Measurements from ENCODE around the gene GTF3C4. TPM values are rescaled to one million over a fixed set of nuclear protein-coding genes. Genes with fewer than 3 reads are reported as not detected.
A peak's percentile ranks its signal among the peaks of the same experiment; 100 is the strongest.

GTF3C4 gene
- total and polyA plus RNA-seq, 2 of the 13 experiments (the other 11 are each of a cell fraction or from before 2014, with no cell fraction given), result 2.6 to 12.9 TPM

- peak; percentile 62; the same call in 1 of the 2 replicates for TF ChIP-seq REL (CRISPR knock-in tag; conservative IDR thresholded peaks at IDR 0.05)
- TF ChIP-seq PTBP1 (IDR thresholded peaks at IDR 0.05; ENCODE audit: low read depth, low read length, poor library complexity, severe bottlenecking), result no peak
- TF ChIP-seq PHF20 (CRISPR knock-in tag; IDR thresholded peaks at IDR 0.05), result peak; percentile 50; the same call in 1 of the 2 replicates
- no peak for TF ChIP-seq HNF4G (IDR thresholded peaks at IDR 0.05; ENCODE audit: borderline replicate concordance, low read depth, low read length)
- TF ChIP-seq HNF4G (CRISPR knock-in tag; IDR thresholded peaks at IDR 0.05; ENCODE audit: borderline replicate concordance, low read depth), result peak; percentile 6; the same call in 1 of the 2 replicates
- peak; percentile 76; the same call in 1 of the 2 replicates for TF ChIP-seq ZNF564 (CRISPR knock-in tag; IDR thresholded peaks at IDR 0.05)
- peak; percentile 71; the same call in 1 of the 2 replicates for TF ChIP-seq NAIF1 (CRISPR knock-in tag; IDR thresholded peaks at IDR 0.05; ENCODE audit: borderline replicate concordance)
- TF ChIP-seq SIN3A (IDR thresholded peaks at IDR 0.05; ENCODE audit: borderline replicate concordance, low read depth, low read length), result peak; percentile 80; the same call in 1 of the 2 replicates
- TF ChIP-seq ZNF530 (CRISPR knock-in tag; IDR thresholded peaks at IDR 0.05; ENCODE audit: low read depth), result peak; percentile 69; the same call in 1 of the 2 replicates
- TF ChIP-seq TGIF2 (CRISPR knock-in tag; IDR thresholded peaks at IDR 0.05), result peak; percentile 91
- peak; percentile 66; the same call in 1 of the 2 replicates for TF ChIP-seq ZNF691 (CRISPR knock-in tag; IDR thresholded peaks at IDR 0.05; ENCODE audit: borderline replicate concordance, low read depth)
- peak; percentile 86 for TF ChIP-seq ZNF574 (CRISPR knock-in tag; IDR thresholded peaks at IDR 0.05)
- TF ChIP-seq ISL2 (CRISPR knock-in tag; IDR thresholded peaks at IDR 0.05), result 0 out of 2 replicates have a peak, but pooled peaks have one; percentile 16
- no peak; the same call in 1 of the 2 replicates for TF ChIP-seq ZNF709 (CRISPR knock-in tag; IDR thresholded peaks at IDR 0.05)
- TF ChIP-seq ZFP36L1 (CRISPR knock-in tag; IDR thresholded peaks at IDR 0.05), result peak; percentile 70
- TF ChIP-seq ZNF878 (CRISPR knock-in tag; IDR thresholded peaks at IDR 0.05), result peak; percentile 77; the same call in 1 of the 2 replicates
- peak; percentile 100 for TF ChIP-seq MYC (CRISPR knock-in tag; IDR thresholded peaks at IDR 0.05; ENCODE audit: borderline replicate concordance)
- no peak for TF ChIP-seq NFYB (CRISPR knock-in tag; IDR thresholded peaks at IDR 0.05)
- TF ChIP-seq, protein P1, sequence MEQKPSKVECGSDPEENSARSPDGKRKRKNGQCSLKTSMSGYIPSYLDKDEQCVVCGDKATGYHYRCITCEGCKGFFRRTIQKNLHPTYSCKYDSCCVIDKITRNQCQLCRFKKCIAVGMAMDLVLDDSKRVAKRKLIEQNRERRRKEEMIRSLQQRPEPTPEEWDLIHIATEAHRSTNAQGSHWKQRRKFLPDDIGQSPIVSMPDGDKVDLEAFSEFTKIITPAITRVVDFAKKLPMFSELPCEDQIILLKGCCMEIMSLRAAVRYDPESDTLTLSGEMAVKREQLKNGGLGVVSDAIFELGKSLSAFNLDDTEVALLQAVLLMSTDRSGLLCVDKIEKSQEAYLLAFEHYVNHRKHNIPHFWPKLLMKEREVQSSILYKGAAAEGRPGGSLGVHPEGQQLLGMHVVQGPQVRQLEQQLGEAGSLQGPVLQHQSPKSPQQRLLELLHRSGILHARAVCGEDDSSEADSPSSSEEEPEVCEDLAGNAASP (CRISPR knock-in tag; IDR thresholded peaks at IDR 0.05; ENCODE audit: borderline replicate concordance), result peak; percentile 53; the same call in 1 of the 2 replicates
- peak; percentile 98 for TF ChIP-seq ZNF607 (CRISPR knock-in tag; IDR thresholded peaks at IDR 0.05; ENCODE audit: borderline replicate concordance)
- TF ChIP-seq SP1 (IDR thresholded peaks at IDR 0.05), result no peak
- TF ChIP-seq SP1 (CRISPR knock-in tag; IDR thresholded peaks at IDR 0.05), result no peak
- TF ChIP-seq ZNF777 (CRISPR knock-in tag; IDR thresholded peaks at IDR 0.05), result peak; percentile 86
- TF ChIP-seq YEATS4 (CRISPR knock-in tag; IDR thresholded peaks at IDR 0.05; ENCODE audit: borderline replicate concordance), result peak; percentile 98
- no peak for TF ChIP-seq MZF1 (CRISPR knock-in tag; IDR thresholded peaks at IDR 0.05; ENCODE audit: borderline replicate concordance)
- TF ChIP-seq SRF (IDR thresholded peaks at IDR 0.05; ENCODE audit: low read depth, low read length), result no peak
Measured at GRCh38 chr9:132669698-132670456, 387 bp upstream of the GTF3C4 start, which contains the start of gene DDX31 (continued).
